Heart right ventricle (tissue), 16 donors: ENCODE results near the gene SLC2A11. TPM values are rescaled to one million over a fixed set of nuclear protein-coding genes. Genes with fewer than 3 reads are reported as not detected.

Source experiments
- ATAC-seq, 8 donors: fragments of 200-7000 bp; cut with Tn5 transposase; one replicate each; pipeline ENCODE4 v1.9.1; 2020; ENCODE audit warnings: mild to moderate bottlenecking in 8 of 8, moderate library complexity in 8 of 8, moderate number of reproducible peaks in 1 of 8
- DNase-seq, 2 donors: peaks; one replicate each; pipeline ENCODE4 v3.0.0-alpha.2; 2020
- H3K27ac ChIP-seq, 10 donors: fragments of 200-600 bp; sonication (generic) in 2 of 10; one replicate each; pipeline versions ENCODE4 v1.5.0 to v1.8.0; 2020 to 2022; ENCODE audit warnings: mild to moderate bottlenecking in 3 of 10
- H3K27me3 ChIP-seq, 7 donors: fragments of 200-600 bp; one replicate each; pipeline ENCODE4 v1.8.0; 2021 to 2022; ENCODE audit warnings: mild to moderate bottlenecking in 2 of 7
- H3K36me3 ChIP-seq, 9 donors: fragments of 200-600 bp; sonication (generic) in 1 of 9; one replicate each; pipeline versions ENCODE4 v1.5.0 to v1.8.0; 2020 to 2022; ENCODE audit warnings: mild to moderate bottlenecking in 2 of 9
- H3K4me1 ChIP-seq, 9 donors: fragments of 200-600 bp; sonication (generic) in 1 of 9; one replicate each; pipeline versions ENCODE4 v1.5.0 to v1.8.0; 2020 to 2022; ENCODE audit warnings: mild to moderate bottlenecking in 4 of 9
- H3K4me3 ChIP-seq, 10 donors: fragments of 200-600 bp; sonication (generic) in 2 of 10; one replicate each; pipeline versions ENCODE4 v1.5.0 to v1.8.0; 2020 to 2022; ENCODE audit warnings: mild to moderate bottlenecking in 7 of 10, moderate library complexity in 2 of 10
- H3K9me3 ChIP-seq, 11 donors: fragments of 200-600 bp in 10 of 11; sonication (generic) in 2 of 11; one replicate each; pipeline versions ENCODE4 v1.5.0 to v1.8.0; 2013 to 2022; ENCODE audit warnings: mild to moderate bottlenecking in 2 of 11, control low read depth in 1 of 11, moderate library complexity in 1 of 11
- CTCF ChIP-seq, 9 donors: fragments of 200-600 bp; sonication (generic) in 2 of 9; IDR thresholded peaks; one replicate each; pipeline versions ENCODE4 v1.5.0 to v1.8.0; 2021 to 2022; ENCODE audit warnings: antibody characterized with exemption in 9 of 9, mild to moderate bottlenecking in 5 of 9, moderate library complexity in 1 of 9
- WGBS, 2 donors: extraction: QIAGEN DNeasy Blood & Tissue Kit; methylation state at CpG; one replicate each; pipeline ENCODE4 v1.1.7; 2013; ENCODE audit warnings: inconsistent platforms in 1 of 2; 5-methylcytosine and 5-hydroxymethylcytosine counted together
- intact Hi-C, 10 donors: fragments of 100-400 bp; cut with DNase I; formaldehyde crosslinking; loops; one replicate each; pipeline versions ENCODE4 v1.11.1 to v1.14.2; 2022
- polyA plus RNA-seq, 2 donors: library from polyadenylated mRNA; stranded (reverse); fragments of 200-250 nt; gene quantifications; one replicate each; pipeline ENCODE4 v1.2.3, GENCODE V29; 2013
- total RNA-seq, 10 donors: library from RNA; stranded (reverse); fragmentation: NEBNext Ultra II Directional in 3 of 10; extraction: Animal tissue kit (Norgen Biotek cat#: 25700) in 3 of 10; gene quantifications; one replicate each; pipeline versions ENCODE4 v1.2.1 to v1.2.4, GENCODE V29; 2021 to 2023
- donor health status: Arrhythmogenic right ventricular cardiomyopathy.
- donor health status: ischemic (EF 13 %, LVEDD 7.1; RV severe dilation, severe dysfunction).
- donor health status: healthy with polysubstance abuse.
- donor health status: DM: no; HTN: yes; CAD: no.
- donor health status: DM: no; HTN: no; CAD: no.
- donor health status: ischemic (EF 25% LVEDD 6.9; RV normal size, moderate dysfunction).
- donor health status: ischemic (EF 25% LVEDD 5.7; RV mildly dilated, moderate dysfunction).
- donor health status: healthy.
- donor health status: DM: yes; HTN: yes; CAD: no.
- donor health status: Ischemic cardiomyopathy.
- donor health status: ischemic (EF 35%, LVEDD 5.7; RV mildly dilated, moderate dysfunction).
- donor health status: nonischemic (EF 11% LVEDD 7.7; RV severe dilation, severe dysfunction).
- donor health status: DM: yes; HTN: yes; CAD: no.
- donor health status: PGD.
- donor health status: ischemic (EF 29% LVEDD 5.4; RV normal size, mild dysfunction).
- donor health status: nonischemic (EF 23%, LVEDD 6.1; RV moderate dilation, normal function).

SLC2A11 gene
- total and polyA plus RNA-seq, 12 donors: 8.3 to 42.1 (median 21.2) TPM

GRCh38 chr22:23829845-23830372 is 27.8 kb upstream of the SLC2A11 start:
- no peaks in the 10 kb centered on the region for H3K27me3 ChIP-seq
- TF ChIP-seq CTCF (IDR thresholded peaks at IDR 0.05): no peak
- ATAC-seq: no peak
- H3K9me3 ChIP-seq: no peaks in the 10 kb centered on the region
- no peak overlapping the region for H3K4me3 ChIP-seq
- WGBS, 2 donors: 78 to 83% methylated on average over 7 of the region's 7 CpGs
- peaks cover 0 to 94% (median 20%) of the 10 kb centered on the region in 9 donors for H3K36me3 ChIP-seq
- H3K27ac ChIP-seq: peak overlapping the region; percentile 66 to 91 (median 82)
- H3K4me1 ChIP-seq: peaks cover 22 to 99% (median 69%) of the 10 kb centered on the region in 9 donors
- DNase-seq: no peak
- intact Hi-C loops: loop anchor here in 2 of 10 donors (5.0 kb wide), 2 partner anchors 43 to 58 kb away; partner anchors contain the start of genes MMP11 (in 1 of the 2) and SMARCB1 (in 1 of the 2)

- Histone ChIP-seq H3K27me3 (no peaks in the 10 kb centered on the region), H3K36me3 (peaks cover 0 to 93% (median 11%) of the 10 kb centered on the region in 9 donors), H3K4me3 (no peak overlapping the region), H3K9me3 (no peaks in the 10 kb centered on the region), H3K4me1 (peaks cover 25 to 100% (median 67%) of the 10 kb centered on the region in 9 donors), H3K27ac (peak overlapping the region in 8 of 10 donors; percentile 31 to 94 (median 89))
- WGBS, 2 donors: 71 to 79% methylated on average over 8 of the region's 8 CpGs
- ATAC-seq (no peak), DNase-seq (no peak)
- no peak for TF ChIP-seq CTCF (IDR thresholded peaks at IDR 0.05)
- intact Hi-C loops: loop anchor here in 1 of 10 donors (5.0 kb wide), 1 partner anchor 59 kb away; the partner anchor contains the start of gene MMP11
Observed at GRCh38 chr22:23831261-23831660, 26.4 kb upstream of the SLC2A11 start.

- 68 to 69% methylated on average over 10 of the region's 10 CpGs for WGBS, 2 donors
- Histone ChIP-seq H3K9me3 (no peaks in the 10 kb centered on the region), H3K36me3 (peaks cover 0 to 89% (median 8%) of the 10 kb centered on the region in 9 donors), H3K4me3 (no peak overlapping the region), H3K4me1 (peaks cover 23 to 100% (median 64%) of the 10 kb centered on the region in 9 donors), H3K27ac (peak overlapping the region; percentile 31 to 95 (median 90)), H3K27me3 (no peaks in the 10 kb centered on the region)
- TF ChIP-seq CTCF (IDR thresholded peaks at IDR 0.05): no peak
- ATAC-seq (no peak), DNase-seq (no peak)
- intact Hi-C loops: loop anchor here in 1 of 10 donors (5.0 kb wide), 1 partner anchor 59 kb away; the partner anchor contains the start of gene MMP11
Observed at GRCh38 chr22:23831781-23832180, 25.9 kb upstream of the SLC2A11 start.

- peak overlapping the region; percentile 73 to 95 (median 90) for H3K27ac ChIP-seq
- no peak for TF ChIP-seq CTCF (IDR thresholded peaks at IDR 0.05)
- H3K9me3 ChIP-seq: no peaks in the 10 kb centered on the region
- WGBS, 2 donors: 50 to 55% methylated on average over 11 of the region's 11 CpGs
- peaks cover 23 to 100% (median 58%) of the 10 kb centered on the region in 9 donors for H3K4me1 ChIP-seq
- no peak overlapping the region for H3K4me3 ChIP-seq
- DNase-seq: no peak
- no peaks in the 10 kb centered on the region for H3K27me3 ChIP-seq
- H3K36me3 ChIP-seq: peaks cover 0 to 86% (median 1%) of the 10 kb centered on the region in 9 donors
- peak in 3 of 8 donors; percentile 2 to 16 (median 12) for ATAC-seq
- intact Hi-C loops: loop anchor here in 1 of 10 donors (5.0 kb wide), 1 partner anchor 60 kb away; the partner anchor contains the start of gene MMP11
Observed at GRCh38 chr22:23832226-23833016, 25.3 kb upstream of the SLC2A11 start.
